Testis (tissue), 2 donors: ENCODE results near the gene CEP55.

Experiments used
- CTCF ChIP-seq, 3 experiments: fragments of 450-650 bp in 2 of 3; fragments of 200-600 bp in 1 of 3; sonication (generic) in 1 of 3; IDR thresholded peaks; one replicate each; pipeline ENCODE4 v1.5.1; 2016 to 2019; ENCODE audit warnings: antibody characterized with exemption in 3 of 3, mild to moderate bottlenecking in 2 of 3, moderate library complexity in 1 of 3
- POLR2A ChIP-seq: fragments of 450-650 bp; IDR thresholded peaks from one replicate; pipeline ENCODE4 v1.6.1; 2017; ENCODE audit warnings: antibody characterized with exemption, mild to moderate bottlenecking, moderate library complexity

- no peak for TF ChIP-seq CTCF (IDR thresholded peaks at IDR 0.05)
- no peak for TF ChIP-seq POLR2A
These were observed 41.7 kb upstream of the CEP55 start for GRCh38 chr10:93454736-93455135.
